Tibial nerve (tissue), 4 donors: Measurements from ENCODE around the gene BAG1.

ENCODE experiments used
- CTCF ChIP-seq, 5 experiments: fragments of 200-600 bp in 3 of 5; fragments of 450-650 bp in 2 of 5; sonication (generic) in 3 of 5; IDR thresholded peaks; one replicate each; pipeline ENCODE4 v1.5.1; 2016 to 2019; ENCODE audit warnings: antibody characterized with exemption in 5 of 5, mild to moderate bottlenecking in 3 of 5, moderate library complexity in 2 of 5
- EP300 ChIP-seq, 2 donors: sonication (generic); formaldehyde crosslinking; IDR thresholded peaks; one replicate each; pipeline ENCODE4 v1.6.1; 2017; ENCODE audit warnings: antibody characterized with exemption in 2 of 2, mild to moderate bottlenecking in 1 of 2
- POLR2A ChIP-seq, 2 donors: fragments of 450-650 bp; IDR thresholded peaks; one replicate each; pipeline ENCODE4 v1.6.1; 2017; ENCODE audit warnings: antibody characterized with exemption in 2 of 2, mild to moderate bottlenecking in 2 of 2, moderate library complexity in 2 of 2

DNA sequence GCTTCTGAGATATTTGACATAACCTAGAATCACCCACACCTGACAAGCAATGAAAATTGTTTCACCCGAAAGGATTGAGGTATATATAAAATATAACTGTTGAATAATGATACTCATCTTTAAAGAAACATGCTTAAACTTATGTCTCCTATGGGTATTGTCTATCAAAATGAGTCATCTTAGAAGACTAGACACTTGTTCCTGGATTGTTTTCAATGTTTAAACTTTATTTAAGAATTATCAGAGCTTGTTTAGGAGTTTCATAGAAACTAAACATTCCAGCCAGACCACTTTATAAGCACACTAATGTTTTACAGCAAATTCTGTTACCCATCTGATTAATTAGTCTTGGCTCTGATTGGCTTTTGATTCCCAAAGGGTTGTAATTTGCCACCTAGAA is 45.4 kb upstream of the BAG1 start:
- no peak for TF ChIP-seq CTCF (IDR thresholded peaks at IDR 0.05)
- no peak for TF ChIP-seq POLR2A (IDR thresholded peaks at IDR 0.05)
- TF ChIP-seq EP300 (IDR thresholded peaks at IDR 0.05): no peak
